ENCODE results near the gene PARPBP. TPM values are rescaled to one million over a fixed set of nuclear protein-coding genes. Genes with fewer than 3 reads are reported as not detected.

Gene PARPBP
- total RNA-seq, 1 experiment from 2014 or later = 23.5 TPM

DNA sequence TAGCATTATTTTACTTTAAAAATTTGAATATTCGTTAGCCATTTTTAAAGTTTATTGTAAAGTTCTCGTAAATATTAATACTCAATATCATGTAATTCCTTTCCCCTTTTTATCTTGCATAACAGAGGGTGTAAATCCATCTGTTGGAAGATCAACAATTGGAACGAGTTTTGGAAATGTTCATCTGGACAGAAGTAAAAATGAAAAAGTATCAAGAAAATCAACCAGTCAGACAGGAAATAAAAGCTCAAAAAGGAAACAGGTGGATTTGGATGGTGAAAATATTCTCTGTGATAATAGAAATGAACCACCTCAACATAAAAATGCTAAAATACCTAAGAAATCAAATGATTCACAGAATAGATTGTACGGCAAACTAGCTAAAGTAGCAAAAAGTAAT, 75.8 kb downstream of the PARPBP start:
- H3K79me2 ChIP-seq (ENCODE audit: insufficient read depth, low read length) = no peaks in the 10 kb centered on the region
- no peaks in the 10 kb centered on the region for H3K9me2 ChIP-seq (ENCODE audit: insufficient read depth)
- no peak overlapping the region for H2AFZ ChIP-seq (ENCODE audit: low read depth, low read length, poor library complexity, severe bottlenecking)
- no peaks in the 10 kb centered on the region for H4K20me1 ChIP-seq (ENCODE audit: insufficient read depth)
- H3K4me2 ChIP-seq (ENCODE audit: low read length) = no peak overlapping the region
- ATAC-seq (no peak), DNase-seq (ENCODE audit: low read depth, low spot score) (no peak)
- ChIA-PET RAD21 (ENCODE audit: low non-redundant PET in 1 of 2, low total read pairs in 2 of 2, uncharacterized antibody in 2 of 2, unreplicated experiment in 2 of 2) (no interaction called here), POLR2A (no interaction called here), CTCF (no interaction called here)
- no peak overlapping the region for H3K9ac ChIP-seq (ENCODE audit: low read length)
- H3K36me3 ChIP-seq (ENCODE audit: control insufficient read depth in 1 of 2, insufficient read depth in 2 of 2, low read length in 2 of 2) = no peaks in the 10 kb centered on the region
- H3K27me3 ChIP-seq (ENCODE audit: insufficient read depth, low read length) = no peaks in the 10 kb centered on the region
- no peak overlapping the region for H3K4me3 ChIP-seq (replicated peaks in 1 of 2; ENCODE audit: low read depth in 1 of 2, low read length in 2 of 2)
- H3K4me1 ChIP-seq (ENCODE audit: control insufficient read depth in 1 of 2, insufficient read depth in 2 of 2, low read length in 2 of 2) = no peaks in the 10 kb centered on the region
- no peak overlapping the region for H3K27ac ChIP-seq (ENCODE audit: low read depth, low read length)
- H3K9me3 ChIP-seq (ENCODE audit: control insufficient read depth in 1 of 2, insufficient read depth in 1 of 2, low read depth in 1 of 2, low read length in 2 of 2) = no peaks in the 10 kb centered on the region
- intact Hi-C loops (cut with micrococcal nuclease) = no loop called here
- TF ChIP-seq ELF1 (IDR thresholded peaks at IDR 0.05; ENCODE audit: borderline replicate concordance, low read depth) = no peak
- no peak for TF ChIP-seq CBX3 (IDR thresholded peaks at IDR 0.05; ENCODE audit: low read depth)
- TF ChIP-seq EGR1 (IDR thresholded peaks at IDR 0.05; ENCODE audit: low read depth) = no peak
- no peak for TF ChIP-seq TCF7L2 (IDR thresholded peaks at IDR 0.05; ENCODE audit: borderline replicate concordance, extremely low read depth, insufficient read depth, insufficient read length)
- no peak for TF ChIP-seq SRF (IDR thresholded peaks at IDR 0.05; ENCODE audit: low read depth)
- TF ChIP-seq, protein P1, sequence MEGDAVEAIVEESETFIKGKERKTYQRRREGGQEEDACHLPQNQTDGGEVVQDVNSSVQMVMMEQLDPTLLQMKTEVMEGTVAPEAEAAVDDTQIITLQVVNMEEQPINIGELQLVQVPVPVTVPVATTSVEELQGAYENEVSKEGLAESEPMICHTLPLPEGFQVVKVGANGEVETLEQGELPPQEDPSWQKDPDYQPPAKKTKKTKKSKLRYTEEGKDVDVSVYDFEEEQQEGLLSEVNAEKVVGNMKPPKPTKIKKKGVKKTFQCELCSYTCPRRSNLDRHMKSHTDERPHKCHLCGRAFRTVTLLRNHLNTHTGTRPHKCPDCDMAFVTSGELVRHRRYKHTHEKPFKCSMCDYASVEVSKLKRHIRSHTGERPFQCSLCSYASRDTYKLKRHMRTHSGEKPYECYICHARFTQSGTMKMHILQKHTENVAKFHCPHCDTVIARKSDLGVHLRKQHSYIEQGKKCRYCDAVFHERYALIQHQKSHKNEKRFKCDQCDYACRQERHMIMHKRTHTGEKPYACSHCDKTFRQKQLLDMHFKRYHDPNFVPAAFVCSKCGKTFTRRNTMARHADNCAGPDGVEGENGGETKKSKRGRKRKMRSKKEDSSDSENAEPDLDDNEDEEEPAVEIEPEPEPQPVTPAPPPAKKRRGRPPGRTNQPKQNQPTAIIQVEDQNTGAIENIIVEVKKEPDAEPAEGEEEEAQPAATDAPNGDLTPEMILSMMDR (IDR thresholded peaks at IDR 0.05 in 2 of 3, conservative IDR thresholded peaks at IDR 0.05 in 1 of 3; ENCODE audit: borderline replicate concordance in 1 of 3, insufficient read depth in 1 of 3, low read depth in 2 of 3, low read length in 2 of 3) = no peak
- TF ChIP-seq POLR2A (IDR thresholded peaks at IDR 0.05; ENCODE audit: borderline replicate concordance, extremely low read depth, insufficient read depth, insufficient read length) = no peak
- TF ChIP-seq ZNF274 (IDR thresholded peaks at IDR 0.05; ENCODE audit: low read depth, low read length) = no peak
- no peak for TF ChIP-seq CEBPB (IDR thresholded peaks at IDR 0.05; ENCODE audit: low read depth)
- TF ChIP-seq POLR2AphosphoS5 (IDR thresholded peaks at IDR 0.05; ENCODE audit: low read depth, low read length) = no peak
- TF ChIP-seq RAD21 (IDR thresholded peaks at IDR 0.05; ENCODE audit: low read depth) = no peak
- TF ChIP-seq, protein P2, sequence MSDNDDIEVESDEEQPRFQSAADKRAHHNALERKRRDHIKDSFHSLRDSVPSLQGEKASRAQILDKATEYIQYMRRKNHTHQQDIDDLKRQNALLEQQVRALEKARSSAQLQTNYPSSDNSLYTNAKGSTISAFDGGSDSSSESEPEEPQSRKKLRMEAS (IDR thresholded peaks at IDR 0.05) = no peak
- no peak for TF ChIP-seq SIN3A (IDR thresholded peaks at IDR 0.05; ENCODE audit: low read depth)
- TF ChIP-seq EZH2phosphoT487 (IDR thresholded peaks at IDR 0.05; ENCODE audit: borderline replicate concordance) = no peak
- TF ChIP-seq, protein P3, sequence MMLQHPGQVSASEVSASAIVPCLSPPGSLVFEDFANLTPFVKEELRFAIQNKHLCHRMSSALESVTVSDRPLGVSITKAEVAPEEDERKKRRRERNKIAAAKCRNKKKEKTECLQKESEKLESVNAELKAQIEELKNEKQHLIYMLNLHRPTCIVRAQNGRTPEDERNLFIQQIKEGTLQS (IDR thresholded peaks at IDR 0.05) = no peak
- TF ChIP-seq, protein P4, sequence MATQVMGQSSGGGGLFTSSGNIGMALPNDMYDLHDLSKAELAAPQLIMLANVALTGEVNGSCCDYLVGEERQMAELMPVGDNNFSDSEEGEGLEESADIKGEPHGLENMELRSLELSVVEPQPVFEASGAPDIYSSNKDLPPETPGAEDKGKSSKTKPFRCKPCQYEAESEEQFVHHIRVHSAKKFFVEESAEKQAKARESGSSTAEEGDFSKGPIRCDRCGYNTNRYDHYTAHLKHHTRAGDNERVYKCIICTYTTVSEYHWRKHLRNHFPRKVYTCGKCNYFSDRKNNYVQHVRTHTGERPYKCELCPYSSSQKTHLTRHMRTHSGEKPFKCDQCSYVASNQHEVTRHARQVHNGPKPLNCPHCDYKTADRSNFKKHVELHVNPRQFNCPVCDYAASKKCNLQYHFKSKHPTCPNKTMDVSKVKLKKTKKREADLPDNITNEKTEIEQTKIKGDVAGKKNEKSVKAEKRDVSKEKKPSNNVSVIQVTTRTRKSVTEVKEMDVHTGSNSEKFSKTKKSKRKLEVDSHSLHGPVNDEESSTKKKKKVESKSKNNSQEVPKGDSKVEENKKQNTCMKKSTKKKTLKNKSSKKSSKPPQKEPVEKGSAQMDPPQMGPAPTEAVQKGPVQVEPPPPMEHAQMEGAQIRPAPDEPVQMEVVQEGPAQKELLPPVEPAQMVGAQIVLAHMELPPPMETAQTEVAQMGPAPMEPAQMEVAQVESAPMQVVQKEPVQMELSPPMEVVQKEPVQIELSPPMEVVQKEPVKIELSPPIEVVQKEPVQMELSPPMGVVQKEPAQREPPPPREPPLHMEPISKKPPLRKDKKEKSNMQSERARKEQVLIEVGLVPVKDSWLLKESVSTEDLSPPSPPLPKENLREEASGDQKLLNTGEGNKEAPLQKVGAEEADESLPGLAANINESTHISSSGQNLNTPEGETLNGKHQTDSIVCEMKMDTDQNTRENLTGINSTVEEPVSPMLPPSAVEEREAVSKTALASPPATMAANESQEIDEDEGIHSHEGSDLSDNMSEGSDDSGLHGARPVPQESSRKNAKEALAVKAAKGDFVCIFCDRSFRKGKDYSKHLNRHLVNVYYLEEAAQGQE (IDR thresholded peaks at IDR 0.05; ENCODE audit: low read depth) = no peak
- no peak for TF ChIP-seq ZFX (IDR thresholded peaks at IDR 0.05)
- TF ChIP-seq YY1 (IDR thresholded peaks at IDR 0.05; ENCODE audit: extremely low read depth, insufficient replicate concordance, low read depth, low read length) = no peak
- TF ChIP-seq JUND (IDR thresholded peaks at IDR 0.05) = no peak
- no TSS peak for BruUV-seq (replicated peaks)

All from HCT116 (cell line).